HG02973 (cell line): ENCODE data around the gene RAB11FIP4.
"Not testable (repeated sequence)": the region's sequence is repeated elsewhere in the genome, so short reads cannot be mapped to it uniquely, and the experiment has no call there.

Source experiments
- ATAC-seq: cut with Tn5 transposase; IDR thresholded peaks from one replicate; pipeline ENCODE4 v1.9.1; 2021; ENCODE audit warnings: moderate library complexity; ENCODE audit not compliant: unreplicated experiment

The RAB11FIP4 gene

DNA sequence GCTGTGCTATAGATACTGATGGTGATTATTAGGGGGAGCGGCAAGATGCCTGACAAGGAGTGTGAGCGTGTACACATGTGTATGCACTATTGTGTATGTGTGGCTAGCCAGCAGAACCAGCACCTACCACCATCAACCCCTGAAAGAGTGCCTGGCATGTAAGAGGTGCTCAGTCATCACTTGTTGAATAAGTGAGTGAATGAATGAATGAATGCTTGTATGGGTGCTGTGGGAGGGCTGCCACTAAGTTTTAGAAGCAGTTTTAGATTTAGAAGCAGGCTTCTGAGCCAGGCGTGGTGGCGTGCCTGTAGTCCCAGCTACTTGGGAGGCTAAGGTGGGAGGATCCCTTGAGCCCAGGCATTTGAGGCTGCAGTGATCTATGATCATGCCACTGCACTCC is 37.0 kb downstream of the RAB11FIP4 start:
- no peak for ATAC-seq

DNA sequence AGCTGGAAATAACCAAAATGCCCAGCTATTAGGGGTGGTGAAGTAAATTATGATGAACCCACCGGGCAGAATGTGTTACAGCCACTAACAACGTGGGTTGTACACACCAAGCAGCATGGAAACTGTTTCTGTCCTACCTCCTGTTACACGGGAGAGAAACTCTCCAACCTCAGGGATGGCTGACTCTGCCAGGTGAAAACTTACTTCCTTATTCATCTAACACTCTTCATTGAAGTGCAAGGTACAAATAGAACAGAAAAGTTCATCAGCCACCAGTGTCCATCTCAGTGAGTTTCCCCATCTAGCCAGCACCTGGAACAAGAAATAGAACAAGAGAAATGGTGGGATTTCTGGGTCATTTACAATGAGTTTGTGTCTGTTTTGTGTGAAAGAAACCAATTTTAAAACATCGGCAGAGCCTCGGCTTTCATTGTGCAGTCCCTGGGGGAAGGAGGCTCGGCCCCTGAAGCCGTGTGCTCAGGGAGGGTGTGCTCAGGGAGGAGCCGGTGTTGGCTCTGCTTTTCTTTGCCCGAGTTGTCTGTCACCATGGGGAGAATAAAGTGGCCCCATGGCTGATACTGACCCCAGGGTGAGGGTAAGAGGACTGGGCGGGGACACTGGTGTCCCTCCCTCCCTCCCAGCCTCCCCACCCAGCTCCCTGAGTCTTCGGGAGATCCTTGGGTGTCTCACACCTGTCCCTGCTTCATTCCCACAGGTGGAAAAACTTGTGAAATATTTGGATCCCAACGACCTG is 39.8 kb downstream of the RAB11FIP4 start:
- ATAC-seq: no peak

- no peak for ATAC-seq
Measured at GRCh38 chr17:31431852-31432658, 40.6 kb downstream of the RAB11FIP4 start.

DNA sequence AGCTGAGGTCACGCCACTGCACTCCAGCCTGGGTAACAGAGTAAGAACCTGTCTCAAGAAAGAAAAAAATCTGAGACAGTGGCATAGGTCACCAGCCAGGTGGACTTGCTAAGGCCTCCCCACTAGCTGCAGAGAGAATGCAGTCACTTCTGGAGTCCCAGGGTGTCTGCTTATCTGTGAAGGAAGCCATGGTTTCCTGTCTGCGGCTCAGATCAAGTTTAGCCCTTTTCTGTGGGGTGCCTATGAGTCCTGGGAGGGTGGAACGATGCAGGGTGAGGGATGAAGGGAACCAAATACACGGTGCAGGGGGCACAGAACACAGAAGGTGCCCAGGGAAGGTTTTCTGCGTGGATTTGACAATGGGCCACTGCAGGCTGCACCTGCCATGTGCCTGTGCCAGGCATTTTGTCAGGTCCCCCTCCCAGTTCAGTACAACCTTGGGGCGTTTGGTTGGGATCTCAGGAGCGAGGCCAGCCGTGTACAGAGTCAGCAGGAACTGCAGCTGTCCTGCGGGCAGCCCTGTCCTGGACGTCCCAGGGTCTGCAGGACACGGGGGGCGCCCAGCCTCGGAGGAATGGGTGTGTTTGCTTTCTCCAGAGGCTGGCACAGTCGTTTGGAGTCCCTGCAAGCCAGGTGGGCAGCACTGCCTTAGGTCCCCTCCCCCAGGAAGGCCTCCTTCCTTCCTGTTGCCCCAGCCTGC is 41.8 kb downstream of the RAB11FIP4 start:
- no peak for ATAC-seq

DNA sequence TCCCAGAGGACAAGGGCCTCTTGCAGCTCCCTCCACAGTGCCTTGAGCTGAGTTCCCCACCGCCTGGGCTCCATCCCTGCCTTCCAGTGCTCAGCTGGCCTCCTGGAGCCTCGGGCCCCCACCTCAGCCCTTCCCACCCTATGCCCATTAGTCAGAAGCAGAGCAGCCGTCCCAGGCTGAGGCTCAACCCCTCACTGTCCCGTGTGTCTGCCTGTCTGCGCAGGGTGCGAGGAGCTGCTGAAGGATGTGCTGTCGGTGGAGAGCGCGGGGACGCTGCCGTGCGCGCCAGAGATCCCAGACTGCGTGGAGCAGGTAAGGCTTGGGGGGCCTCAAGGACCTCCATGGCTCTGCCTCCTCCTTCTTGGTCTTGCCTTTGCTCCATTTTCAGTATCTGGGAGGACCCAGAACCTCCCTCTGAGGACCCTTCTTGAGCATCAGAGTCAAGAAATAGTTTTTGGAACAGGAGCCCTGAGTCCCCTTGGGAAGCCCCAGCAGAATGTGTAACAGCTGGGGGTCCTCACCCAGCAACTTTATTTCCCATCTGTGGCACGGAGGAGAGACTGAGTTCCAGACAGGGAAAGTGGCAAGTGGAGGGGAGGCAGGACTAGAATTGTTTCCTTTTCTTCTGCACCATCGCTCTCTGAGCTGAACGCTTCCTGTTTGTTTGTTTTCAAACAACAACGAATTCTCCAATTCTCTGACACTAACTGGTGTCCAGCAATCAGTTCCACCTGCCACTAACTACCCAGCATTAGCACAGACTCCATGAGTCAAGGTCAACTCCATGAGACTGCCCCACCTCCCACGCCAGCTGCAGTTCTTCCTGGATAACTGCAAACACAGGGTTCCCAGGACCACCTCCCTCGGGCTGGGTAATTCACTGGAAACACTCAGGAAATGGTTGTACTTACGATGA is 42.6 kb downstream of the RAB11FIP4 start:
- ATAC-seq: no peak

DNA sequence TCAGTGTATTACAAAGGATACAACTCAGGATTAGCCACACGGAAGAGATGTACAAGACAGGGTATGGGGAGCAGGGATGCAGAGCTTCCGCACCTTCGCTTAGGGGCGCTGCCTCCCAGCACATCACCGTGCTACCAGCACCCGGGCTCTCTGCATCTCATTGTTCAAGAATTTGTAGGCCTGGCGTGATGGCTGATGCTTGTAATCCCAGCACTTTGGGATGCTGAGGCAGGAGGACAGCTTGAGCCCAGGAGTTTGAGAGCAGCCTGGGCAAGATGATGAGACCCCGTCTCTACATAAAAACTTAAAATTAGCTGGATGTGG is 43.2 kb downstream of the RAB11FIP4 start:
- ATAC-seq: no peak

DNA sequence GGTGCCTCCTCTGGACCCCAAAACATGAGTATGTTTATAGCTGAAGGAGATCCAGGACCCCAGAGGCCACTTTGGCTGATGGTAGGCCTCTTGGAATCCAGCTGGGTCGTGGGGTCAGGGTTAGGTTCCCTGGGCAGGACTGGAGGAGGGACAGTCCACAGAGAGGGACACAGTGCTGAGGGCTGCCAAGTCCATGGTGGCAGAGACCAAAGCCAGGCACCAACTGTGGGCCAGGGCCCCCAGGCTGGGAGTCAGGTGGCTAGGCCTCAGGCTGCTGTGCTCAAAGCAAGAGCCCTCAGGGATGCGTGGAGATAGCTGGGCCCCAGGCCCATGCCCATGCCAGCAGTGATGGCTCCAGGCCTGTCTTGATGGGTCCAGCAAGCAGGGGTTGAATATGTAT is 44.1 kb downstream of the RAB11FIP4 start:
- ATAC-seq: no peak

DNA sequence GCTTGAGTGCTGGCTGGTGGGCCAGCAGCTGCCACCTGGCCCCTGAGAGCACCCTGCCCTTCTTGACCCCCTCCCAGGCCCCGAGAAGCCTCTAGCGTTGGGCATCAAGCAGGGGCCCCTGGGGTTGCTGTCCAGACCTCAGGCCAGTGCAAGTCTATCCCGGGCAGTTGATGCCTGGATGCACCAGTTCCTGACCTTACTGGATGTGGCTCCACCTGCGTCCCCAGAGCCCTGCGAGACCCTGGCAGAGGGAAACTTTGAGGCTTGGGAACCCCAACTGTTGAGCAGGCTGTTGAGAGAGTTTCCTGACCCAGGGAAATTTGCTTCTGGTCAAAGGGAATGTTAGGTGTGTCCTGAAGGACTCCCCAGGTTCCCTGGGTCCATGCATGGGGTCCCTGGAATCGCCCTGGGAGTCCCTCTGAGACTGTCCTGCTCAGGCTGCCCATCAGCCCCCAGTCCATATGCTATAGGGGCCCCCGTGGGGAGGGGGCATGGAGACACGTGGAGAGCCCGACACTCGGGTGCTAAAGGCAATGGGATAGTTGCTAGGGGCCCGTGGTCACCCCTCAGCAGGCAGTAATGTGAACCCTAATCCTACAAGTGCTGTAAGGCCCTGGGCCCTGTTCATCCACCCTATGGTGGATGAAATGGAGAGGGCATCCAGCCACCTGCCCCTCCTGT is 46.4 kb downstream of the RAB11FIP4 start:
- ATAC-seq: no peak

- no peak for ATAC-seq
Measured at GRCh38 chr17:31439716-31440115, 48.2 kb downstream of the RAB11FIP4 start.

- ATAC-seq: no peak
Measured at GRCh38 chr17:31442276-31442675, 50.8 kb downstream of the RAB11FIP4 start.

DNA sequence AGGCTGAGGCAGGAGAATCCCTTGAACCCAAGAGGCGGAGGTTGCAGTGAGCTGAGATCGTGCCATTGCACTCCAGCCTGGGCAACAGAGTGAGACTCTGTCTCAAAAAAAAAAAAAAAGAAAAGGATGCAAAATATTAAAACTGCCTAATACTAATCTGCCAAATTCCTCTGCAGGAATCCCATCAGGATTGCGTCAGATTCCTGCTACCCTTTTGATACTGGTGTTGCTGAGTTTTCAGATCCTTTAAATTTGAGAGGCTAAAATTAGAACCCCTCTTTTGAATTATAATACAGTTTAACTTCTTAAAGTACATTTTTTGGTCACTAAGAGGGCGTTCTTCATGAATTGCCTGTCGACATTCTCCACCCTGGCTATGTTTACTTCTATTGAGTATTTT is 51.4 kb downstream of the RAB11FIP4 start:
- not testable (repeated sequence) for ATAC-seq

GRCh38 chr17:31443386-31443785 is 51.9 kb downstream of the RAB11FIP4 start:
- ATAC-seq: no peak

DNA sequence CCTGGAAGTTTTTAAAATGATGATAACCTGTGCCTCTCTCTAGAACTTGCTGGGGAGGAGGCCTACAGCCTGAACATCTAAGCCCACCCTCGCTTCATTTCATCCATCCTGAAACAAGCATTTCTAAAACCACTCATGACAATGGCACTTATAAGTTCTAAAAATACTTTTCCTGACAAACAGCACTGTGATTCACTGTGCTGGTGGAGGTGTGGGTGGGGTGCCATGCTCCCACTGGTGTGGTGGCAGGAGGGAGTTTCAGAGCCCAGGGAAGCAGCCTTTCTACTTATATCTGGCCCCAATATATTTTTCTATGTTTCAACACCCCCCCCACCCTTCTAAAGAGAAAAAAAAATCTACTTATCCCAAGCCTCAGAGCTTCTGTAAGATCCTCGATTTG is 52.6 kb downstream of the RAB11FIP4 start:
- no peak for ATAC-seq

- ATAC-seq: no peak
Measured at GRCh38 chr17:31446195-31446967, 54.9 kb downstream of the RAB11FIP4 start.

DNA sequence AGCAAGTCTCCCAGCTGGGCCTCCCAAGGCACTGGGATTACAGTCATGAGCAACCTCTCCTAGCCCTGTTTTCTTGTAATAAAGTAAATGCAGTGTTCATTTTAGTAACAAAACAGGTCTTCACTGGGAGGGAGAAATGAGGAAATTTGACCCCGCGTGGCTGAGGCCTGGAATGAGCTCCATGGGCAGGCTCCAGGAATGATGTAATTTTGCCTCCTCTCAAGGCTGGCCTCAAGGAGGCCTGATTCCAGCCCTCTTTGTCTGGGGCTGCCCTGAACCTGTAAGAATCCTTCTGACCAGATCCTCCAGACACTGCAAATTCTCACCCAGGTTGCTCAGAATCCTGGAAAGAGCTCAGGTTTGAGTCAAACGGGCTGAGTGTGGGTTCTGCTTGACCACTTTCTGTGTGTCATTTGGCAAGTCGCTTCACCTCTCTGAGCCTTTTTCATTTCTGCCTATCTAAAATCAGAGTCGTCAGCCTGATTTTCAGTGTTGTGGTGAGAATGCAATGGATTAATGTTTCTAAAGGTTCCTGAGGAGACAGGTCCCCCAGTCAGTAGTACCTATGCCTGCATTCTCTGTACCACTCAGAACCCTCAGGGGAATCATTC is 57.1 kb downstream of the RAB11FIP4 start:
- no peak for ATAC-seq

- ATAC-seq: no peak
Measured at GRCh38 chr17:31449111-31449510, 57.6 kb downstream of the RAB11FIP4 start.

DNA sequence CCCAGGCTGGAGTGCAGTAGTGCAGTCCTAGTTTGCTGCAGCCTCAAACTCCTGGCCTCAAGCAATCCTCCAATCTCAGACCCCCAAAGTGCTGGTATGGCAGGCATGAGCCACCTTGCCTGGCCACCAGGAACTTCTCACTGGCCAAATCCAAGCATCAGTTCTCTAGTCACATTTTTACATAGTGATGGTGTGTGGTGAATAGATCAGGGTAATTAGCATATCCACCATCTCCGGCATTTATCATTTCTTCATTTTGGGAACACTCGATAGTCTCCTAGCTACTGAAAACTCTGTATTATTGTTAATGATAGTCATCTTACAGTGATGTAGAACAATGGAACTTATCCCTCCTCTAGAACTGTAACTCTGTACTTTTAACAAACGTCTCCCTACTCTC is 58.3 kb downstream of the RAB11FIP4 start:
- no peak for ATAC-seq

- ATAC-seq: no peak
Measured at GRCh38 chr17:31452101-31452500, 60.6 kb downstream of the RAB11FIP4 start.

GRCh38 chr17:31452561-31453110 is 61.2 kb downstream of the RAB11FIP4 start:
- no peak for ATAC-seq
